Heart left ventricle (tissue), 13 donors: ENCODE data around the gene UNC5C.

Source experiments
- POLR2A ChIP-seq, 2 donors: fragments of 450-650 bp; IDR thresholded peaks; one replicate each; pipeline ENCODE4 v1.6.1; 2017; ENCODE audit warnings: antibody characterized with exemption in 2 of 2, mild to moderate bottlenecking in 2 of 2, moderate library complexity in 2 of 2
- TF ChIP-seq, protein P1 (sequence below), 12 donors: fragments of 200-600 bp; sonication (generic) in 4 of 12; IDR thresholded peaks; one replicate each; pipeline versions ENCODE4 v1.5.0 to v1.8.0; 2018 to 2022; ENCODE audit warnings: antibody characterized with exemption in 12 of 12, mild to moderate bottlenecking in 5 of 12
- donor health status: ischemic (EF 13 %, LVEDD 7.1; RV severe dilation, severe dysfunction).
- donor health status: DM: no; HTN: yes; CAD: no.
- donor health status: DM: no; HTN: no; CAD: no.
- donor health status: ischemic (EF 25% LVEDD 6.9; RV normal size, moderate dysfunction).
- donor health status: ischemic (EF 25% LVEDD 5.7; RV mildly dilated, moderate dysfunction).
- donor health status: ischemic (EF 35%, LVEDD 5.7; RV mildly dilated, moderate dysfunction).
- donor health status: nonischemic (EF 11% LVEDD 7.7; RV severe dilation, severe dysfunction).
- donor health status: DM: yes; HTN: yes; CAD: no.
- donor health status: PGD.
- donor health status: ischemic (EF 29% LVEDD 5.4; RV normal size, mild dysfunction).
- donor health status: nonischemic (EF 23%, LVEDD 6.1; RV moderate dilation, normal function).

DNA sequence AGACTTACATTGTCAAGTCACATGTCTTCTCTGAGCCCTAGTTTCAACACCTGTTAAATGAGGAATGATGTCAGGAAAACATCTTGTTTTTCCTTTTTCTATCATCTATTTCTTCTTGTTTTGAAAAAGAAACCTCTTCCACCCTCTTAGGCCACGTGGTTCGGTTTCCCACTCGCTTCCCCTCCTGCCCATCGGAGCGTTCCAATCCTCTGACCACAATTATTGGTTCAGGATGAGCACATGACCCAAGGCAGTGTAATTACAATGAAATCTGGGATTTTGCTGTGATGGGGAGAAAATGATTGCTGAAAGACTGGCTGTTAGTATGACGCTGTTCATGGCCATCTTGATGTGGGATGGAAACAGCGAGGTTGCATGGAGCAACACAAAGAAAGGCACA is 186.7 kb downstream of the UNC5C start:
- TF ChIP-seq, protein P1, sequence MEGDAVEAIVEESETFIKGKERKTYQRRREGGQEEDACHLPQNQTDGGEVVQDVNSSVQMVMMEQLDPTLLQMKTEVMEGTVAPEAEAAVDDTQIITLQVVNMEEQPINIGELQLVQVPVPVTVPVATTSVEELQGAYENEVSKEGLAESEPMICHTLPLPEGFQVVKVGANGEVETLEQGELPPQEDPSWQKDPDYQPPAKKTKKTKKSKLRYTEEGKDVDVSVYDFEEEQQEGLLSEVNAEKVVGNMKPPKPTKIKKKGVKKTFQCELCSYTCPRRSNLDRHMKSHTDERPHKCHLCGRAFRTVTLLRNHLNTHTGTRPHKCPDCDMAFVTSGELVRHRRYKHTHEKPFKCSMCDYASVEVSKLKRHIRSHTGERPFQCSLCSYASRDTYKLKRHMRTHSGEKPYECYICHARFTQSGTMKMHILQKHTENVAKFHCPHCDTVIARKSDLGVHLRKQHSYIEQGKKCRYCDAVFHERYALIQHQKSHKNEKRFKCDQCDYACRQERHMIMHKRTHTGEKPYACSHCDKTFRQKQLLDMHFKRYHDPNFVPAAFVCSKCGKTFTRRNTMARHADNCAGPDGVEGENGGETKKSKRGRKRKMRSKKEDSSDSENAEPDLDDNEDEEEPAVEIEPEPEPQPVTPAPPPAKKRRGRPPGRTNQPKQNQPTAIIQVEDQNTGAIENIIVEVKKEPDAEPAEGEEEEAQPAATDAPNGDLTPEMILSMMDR (IDR thresholded peaks at IDR 0.05): no peak
- TF ChIP-seq POLR2A (IDR thresholded peaks at IDR 0.05): no peak
